HepG2 (cell line): ENCODE data around the gene FSD2. TPM values are rescaled to one million over a fixed set of nuclear protein-coding genes. Genes with fewer than 3 reads are reported as not detected.
A peak's percentile ranks its signal among the peaks of the same experiment; 100 is the strongest.

ENCODE experiments used
- ARNT ChIP-seq: fragments of 450-650 bp; IDR thresholded peaks from 2 replicates; pipeline ENCODE4 v1.6.1; 2017
- ASH2L ChIP-seq: fragments of 300-600, 200-600 bp; sonication (generic); IDR thresholded peaks from 2 replicates; pipeline ENCODE4 v1.7.0; 2017; ENCODE audit warnings: low read depth, mild to moderate bottlenecking, moderate library complexity, mixed read lengths, low read length; ENCODE audit not compliant: insufficient read length
- FOSL2 ChIP-seq: sonication (generic); formaldehyde crosslinking; IDR thresholded peaks from 2 replicates; pipeline ENCODE4 v1.4.0; 2020; ENCODE audit warnings: missing genetic modification reagents
- HNF4A ChIP-seq: sonication (generic); formaldehyde crosslinking; IDR thresholded peaks from 2 replicates; pipeline ENCODE4 v1.4.0; 2020; ENCODE audit warnings: missing genetic modification reagents
- KAT8 ChIP-seq: IDR thresholded peaks from 2 replicates; pipeline ENCODE4 v1.6.1; 2016; ENCODE audit warnings: missing genetic modification reagents, missing compliant biosample characterization
- KMT2A ChIP-seq: sonication (generic); formaldehyde crosslinking; IDR thresholded peaks from 2 replicates; pipeline ENCODE4 v1.4.0; 2020; ENCODE audit warnings: missing genetic modification reagents
- NONO ChIP-seq, 2 experiments: fragments of 450-650 bp in 1 of 2; sonication (generic) in 1 of 2; formaldehyde crosslinking in 1 of 2; IDR thresholded peaks in 1 of 2; conservative IDR thresholded peaks in 1 of 2; 2 replicates each; pipeline versions ENCODE4 v1.6.1 to v1.8.0; 2017 to 2022; ENCODE audit warnings: mild to moderate bottlenecking in 1 of 2, missing genetic modification reagents in 1 of 2, moderate library complexity in 1 of 2
- ONECUT2 ChIP-seq: sonication (generic); formaldehyde crosslinking; IDR thresholded peaks from 2 replicates; pipeline ENCODE4 v1.4.0; 2020; ENCODE audit warnings: missing genetic modification reagents
- SETDB1 ChIP-seq: sonication (generic); formaldehyde crosslinking; IDR thresholded peaks from 2 replicates; pipeline ENCODE4 v1.5.1; 2020; ENCODE audit warnings: missing genetic modification reagents, mild to moderate bottlenecking, borderline replicate concordance
- SOX5 ChIP-seq: IDR thresholded peaks from 2 replicates; pipeline ENCODE4 v1.6.1; 2016; ENCODE audit warnings: borderline replicate concordance
- U2AF2 ChIP-seq: fragments of 200-400 bp; formaldehyde crosslinking; IDR thresholded peaks from 2 replicates; pipeline ENCODE4 v1.6.1; 2017; ENCODE audit warnings: low read depth, mild to moderate bottlenecking, low read length
- XBP1 ChIP-seq: sonication (generic); formaldehyde crosslinking; IDR thresholded peaks from 2 replicates; pipeline ENCODE4 v1.5.0; 2020; ENCODE audit warnings: missing genetic modification reagents
- ZNF318 ChIP-seq: sonication (generic); formaldehyde crosslinking; IDR thresholded peaks from 2 replicates; pipeline ENCODE4 v1.4.0; 2020; ENCODE audit warnings: mild to moderate bottlenecking, missing genetic modification reagents
- ZNF556 ChIP-seq: sonication (generic); formaldehyde crosslinking; IDR thresholded peaks from 2 replicates; pipeline ENCODE4 v1.4.0; 2020; ENCODE audit warnings: mild to moderate bottlenecking, missing genetic modification reagents, borderline replicate concordance
- ZNF572 ChIP-seq: sonication (generic); formaldehyde crosslinking; IDR thresholded peaks from 2 replicates; pipeline ENCODE4 v1.5.1; 2020; ENCODE audit warnings: mild to moderate bottlenecking, missing genetic modification reagents
- ZNF772 ChIP-seq: sonication (generic); formaldehyde crosslinking; IDR thresholded peaks from 2 replicates; pipeline ENCODE4 v1.5.0; 2020; ENCODE audit warnings: mild to moderate bottlenecking, missing genetic modification reagents
- polyA plus RNA-seq, 8 experiments: library from polyadenylated mRNA; depleted of rRNA in 3 of 8; stranded (reverse) in 7 of 8; unstranded in 1 of 8; fragments of >200 nt; fragmentation: Illumina TruSeq in 4 of 8; extraction: Trizol in 4 of 8; gene quantifications; 2 replicates each; pipeline versions ENCODE4 v1.2.1 to v1.2.3, GENCODE V29; 2011 to 2016; ENCODE audit warnings: low read depth in 4 of 8, missing spikeins in 1 of 8, mixed read lengths in 1 of 8; ENCODE audit not compliant: insufficient read depth in 1 of 8
- total RNA-seq, 5 experiments: library from RNA; depleted of rRNA; stranded (reverse); fragments of >200 nt; fragmentation: Illumina TruSeq; extraction: Trizol; gene quantifications; 2 replicates each; pipeline ENCODE4 v1.2.3, GENCODE V29; 2016; ENCODE audit warnings: low read depth in 1 of 5
- TF ChIP-seq, protein P1 (sequence below): IDR thresholded peaks from 2 replicates; pipeline ENCODE4 v1.6.1; 2016; ENCODE audit warnings: low read depth, borderline replicate concordance
- TF ChIP-seq, protein P2 (sequence below): sonication (generic); formaldehyde crosslinking; IDR thresholded peaks from 2 replicates; pipeline ENCODE4 v1.5.1; 2020; ENCODE audit warnings: mild to moderate bottlenecking, missing genetic modification reagents

FSD2 gene
- total and polyA plus RNA-seq, 2 of the 13 experiments (the other 11 are each of a cell fraction or from before 2014, with no cell fraction given), result not detected

DNA sequence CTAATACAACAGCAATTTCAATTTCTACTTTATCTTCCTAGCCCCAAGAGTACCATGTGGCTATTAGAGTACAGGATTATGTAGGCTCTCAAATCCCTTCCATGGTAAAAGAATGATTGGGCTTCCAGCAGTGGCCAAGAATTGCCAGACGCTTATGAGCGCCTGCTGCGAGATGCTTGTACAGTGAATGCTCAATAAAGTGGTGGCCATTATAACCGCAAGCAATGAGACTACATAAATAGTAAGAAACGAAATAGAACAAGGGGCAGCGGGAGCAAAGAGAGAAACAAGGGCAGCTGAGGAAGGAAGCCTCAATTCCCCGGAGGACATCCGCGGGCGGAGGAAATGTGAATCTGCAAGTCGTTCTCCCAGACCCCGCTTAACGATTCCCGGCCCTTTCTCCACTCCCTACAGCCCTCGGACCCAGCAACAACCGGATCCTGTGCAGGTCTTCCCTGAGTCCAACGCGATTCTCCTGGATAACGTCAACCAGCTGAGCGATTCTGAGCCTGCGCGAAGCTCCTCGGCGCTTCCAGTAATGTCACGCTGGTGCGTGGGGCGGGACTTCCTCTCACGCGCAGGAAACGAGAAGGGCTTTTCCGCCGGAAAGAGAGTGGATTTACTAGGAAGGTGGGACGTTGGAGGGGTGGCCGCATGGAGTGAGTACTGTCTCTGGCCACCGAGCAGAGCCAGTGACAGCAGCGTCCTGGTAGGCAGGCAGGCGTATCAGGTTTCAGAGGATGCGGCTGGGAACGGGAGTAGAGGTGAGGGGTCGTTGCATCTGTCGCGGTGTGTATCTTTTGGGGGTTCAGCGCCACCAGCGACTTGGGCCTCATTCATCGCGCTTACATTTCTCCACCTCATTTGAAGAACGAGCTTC, 55.7 kb downstream of the FSD2 start (continued):
- TF ChIP-seq SETDB1 (no peak), U2AF2 (no peak), ZNF318 (CRISPR knock-in tag) (0 out of 2 replicates have a peak, but pooled peaks have one; percentile 51), NONO (IDR thresholded peaks at IDR 0.05) (no peak), NONO (CRISPR knock-in tag; conservative IDR thresholded peaks at IDR 0.05) (peak; percentile 87), SOX5 (no peak), KAT8 (CRISPR knock-in tag) (peak; percentile 97), ZNF772 (CRISPR knock-in tag) (no peak), ONECUT2 (CRISPR knock-in tag) (no peak), ZNF556 (CRISPR knock-in tag) (peak; percentile 86; the same call in 1 of the 2 replicates), KMT2A (CRISPR knock-in tag) (peak; percentile 77; the same call in 1 of the 2 replicates), FOSL2 (CRISPR knock-in tag) (peak; percentile 29; the same call in 1 of the 2 replicates), ZNF572 (CRISPR knock-in tag) (peak; percentile 64; the same call in 1 of the 2 replicates), ASH2L (peak; percentile 69), HNF4A (0 out of 2 replicates have a peak, but pooled peaks have one; percentile 10), ARNT (no peak), XBP1 (CRISPR knock-in tag) (peak; percentile 55; the same call in 1 of the 2 replicates)
- TF ChIP-seq, protein P1, sequence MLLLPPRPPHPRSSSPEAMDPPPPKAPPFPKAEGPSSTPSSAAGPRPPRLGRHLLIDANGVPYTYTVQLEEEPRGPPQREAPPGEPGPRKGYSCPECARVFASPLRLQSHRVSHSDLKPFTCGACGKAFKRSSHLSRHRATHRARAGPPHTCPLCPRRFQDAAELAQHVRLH (CRISPR knock-in tag), result no peak; the same call in 1 of the 2 replicates
- TF ChIP-seq, protein P2, sequence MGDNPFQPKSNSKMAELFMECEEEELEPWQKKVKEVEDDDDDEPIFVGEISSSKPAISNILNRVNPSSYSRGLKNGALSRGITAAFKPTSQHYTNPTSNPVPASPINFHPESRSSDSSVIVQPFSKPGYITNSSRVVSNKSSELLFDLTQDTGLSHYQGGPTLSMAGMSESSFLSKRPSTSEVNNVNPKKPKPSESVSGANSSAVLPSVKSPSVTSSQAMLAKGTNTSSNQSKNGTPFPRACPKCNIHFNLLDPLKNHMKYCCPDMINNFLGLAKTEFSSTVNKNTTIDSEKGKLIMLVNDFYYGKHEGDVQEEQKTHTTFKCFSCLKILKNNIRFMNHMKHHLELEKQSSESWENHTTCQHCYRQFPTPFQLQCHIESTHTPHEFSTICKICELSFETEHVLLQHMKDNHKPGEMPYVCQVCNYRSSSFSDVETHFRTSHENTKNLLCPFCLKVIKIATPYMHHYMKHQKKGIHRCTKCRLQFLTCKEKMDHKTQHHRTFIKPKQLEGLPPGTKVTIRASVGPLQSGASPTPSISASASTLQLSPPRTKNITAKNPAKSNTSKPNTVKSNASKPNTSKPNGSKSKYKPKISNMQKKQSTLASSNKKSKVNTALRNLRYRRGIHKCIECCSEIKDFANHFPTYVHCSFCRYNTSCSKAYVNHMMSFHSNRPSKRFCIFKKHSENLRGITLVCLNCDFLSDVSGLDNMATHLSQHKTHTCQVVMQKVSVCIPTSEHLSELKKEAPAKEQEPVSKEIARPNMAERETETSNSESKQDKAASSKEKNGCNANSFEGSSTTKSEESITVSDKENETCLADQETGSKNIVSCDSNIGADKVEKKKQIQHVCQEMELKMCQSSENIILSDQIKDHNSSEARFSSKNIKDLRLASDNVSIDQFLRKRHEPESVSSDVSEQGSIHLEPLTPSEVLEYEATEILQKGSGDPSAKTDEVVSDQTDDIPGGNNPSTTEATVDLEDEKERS, result peak; percentile 79
